Esophagus muscularis mucosa (tissue), 4 donors: ENCODE data around the gene RAB7B.

Experiments
- EP300 ChIP-seq: sonication (generic); formaldehyde crosslinking; IDR thresholded peaks from one replicate; pipeline ENCODE4 v1.6.1; 2017; ENCODE audit warnings: antibody characterized with exemption
- POLR2A ChIP-seq: fragments of 450-650 bp; IDR thresholded peaks from one replicate; pipeline ENCODE4 v1.6.1; 2017; ENCODE audit warnings: antibody characterized with exemption, moderate library complexity, mild to moderate bottlenecking, low read depth
- POLR2AphosphoS5 ChIP-seq, 2 donors: sonication (generic); formaldehyde crosslinking; IDR thresholded peaks; one replicate each; pipeline ENCODE4 v1.6.1; 2017; ENCODE audit warnings: antibody characterized with exemption in 2 of 2
- TF ChIP-seq, protein P1 (sequence below), 3 experiments: fragments of 200-600 bp in 2 of 3; fragments of 450-650 bp in 1 of 3; sonication (generic) in 2 of 3; IDR thresholded peaks; one replicate each; pipeline ENCODE4 v1.5.1; 2017 to 2019; ENCODE audit warnings: antibody characterized with exemption in 3 of 3, mild to moderate bottlenecking in 2 of 3, moderate library complexity in 1 of 3

DNA sequence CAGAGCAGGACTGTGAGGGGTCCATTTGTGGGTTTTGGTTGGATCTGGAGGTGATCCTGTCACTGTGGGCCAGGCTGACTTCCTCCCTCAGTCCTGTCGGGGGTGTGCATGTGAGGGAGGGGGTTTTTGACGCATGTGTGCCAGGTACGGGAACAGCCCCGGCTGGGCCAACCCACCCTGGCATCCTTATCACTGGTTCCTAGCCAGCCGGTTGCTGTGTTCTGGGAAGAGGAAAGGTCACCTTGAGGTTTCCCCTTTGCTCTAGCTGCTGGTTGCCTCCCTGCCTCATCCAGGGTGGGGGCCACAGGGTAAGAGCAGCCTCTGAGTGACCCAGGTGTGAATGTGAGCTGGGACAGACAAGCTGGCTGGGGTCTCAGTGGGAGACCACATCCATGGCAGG, 62.5 kb downstream of the RAB7B start:
- TF ChIP-seq POLR2A (no peak), EP300 (no peak), POLR2AphosphoS5 (IDR thresholded peaks at IDR 0.05) (no peak)
- TF ChIP-seq, protein P1, sequence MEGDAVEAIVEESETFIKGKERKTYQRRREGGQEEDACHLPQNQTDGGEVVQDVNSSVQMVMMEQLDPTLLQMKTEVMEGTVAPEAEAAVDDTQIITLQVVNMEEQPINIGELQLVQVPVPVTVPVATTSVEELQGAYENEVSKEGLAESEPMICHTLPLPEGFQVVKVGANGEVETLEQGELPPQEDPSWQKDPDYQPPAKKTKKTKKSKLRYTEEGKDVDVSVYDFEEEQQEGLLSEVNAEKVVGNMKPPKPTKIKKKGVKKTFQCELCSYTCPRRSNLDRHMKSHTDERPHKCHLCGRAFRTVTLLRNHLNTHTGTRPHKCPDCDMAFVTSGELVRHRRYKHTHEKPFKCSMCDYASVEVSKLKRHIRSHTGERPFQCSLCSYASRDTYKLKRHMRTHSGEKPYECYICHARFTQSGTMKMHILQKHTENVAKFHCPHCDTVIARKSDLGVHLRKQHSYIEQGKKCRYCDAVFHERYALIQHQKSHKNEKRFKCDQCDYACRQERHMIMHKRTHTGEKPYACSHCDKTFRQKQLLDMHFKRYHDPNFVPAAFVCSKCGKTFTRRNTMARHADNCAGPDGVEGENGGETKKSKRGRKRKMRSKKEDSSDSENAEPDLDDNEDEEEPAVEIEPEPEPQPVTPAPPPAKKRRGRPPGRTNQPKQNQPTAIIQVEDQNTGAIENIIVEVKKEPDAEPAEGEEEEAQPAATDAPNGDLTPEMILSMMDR (IDR thresholded peaks at IDR 0.05): no peak
